Keratinocyte (primary cell): Measurements from ENCODE around the gene TAF4. TPM values are rescaled to one million over a fixed set of nuclear protein-coding genes. Genes with fewer than 3 reads are reported as not detected.

Source experiments
- DNase-seq: peaks from one replicate; pipeline ENCODE4 v3.0.0-alpha.2; 2011; ENCODE audit warnings: low read depth, missing footprints, low spot score
- FAIRE-seq: peaks from 2 replicates; lab custom pipeline; 2011; peaks lifted over from hg19 to GRCh38; lab: Jason Lieb, UNC
- H2AFZ ChIP-seq: 2 replicates; pipeline ENCODE4 v1.6.0; 2012; ENCODE audit warnings: low read length, control low read depth, inconsistent platforms; ENCODE audit not compliant: control insufficient read depth
- H3K27ac ChIP-seq: 2 replicates; pipeline ENCODE4 v1.5.1; 2011; ENCODE audit warnings: low read length; ENCODE audit not compliant: control insufficient read depth, insufficient read depth
- H3K27me3 ChIP-seq: 3 replicates; pipeline ENCODE4 v1.6.0; 2011; ENCODE audit warnings: low read length; ENCODE audit not compliant: control insufficient read depth, insufficient read depth; ENCODE audit errors: extremely low read depth
- H3K36me3 ChIP-seq, 2 experiments: 2 replicates in 1 of 2; 3 replicates in 1 of 2; pipeline ENCODE4 v1.5.1; 2011; ENCODE audit warnings: low read length in 2 of 2, mild to moderate bottlenecking in 1 of 2; ENCODE audit not compliant: control insufficient read depth in 2 of 2, insufficient read depth in 2 of 2; ENCODE audit errors: extremely low read depth in 1 of 2
- H3K4me1 ChIP-seq: 3 replicates; pipeline ENCODE4 v1.5.1; 2011; ENCODE audit warnings: low read length; ENCODE audit not compliant: control insufficient read depth, insufficient read depth; ENCODE audit errors: extremely low read depth
- H3K4me2 ChIP-seq: 3 replicates; pipeline ENCODE4 v1.6.0; 2011; ENCODE audit warnings: low read depth, low read length; ENCODE audit not compliant: control insufficient read depth, insufficient read depth; ENCODE audit errors: extremely low read depth
- H3K4me3 ChIP-seq, 3 experiments: fragments of 200-600 bp in 1 of 3; sonication (generic) in 1 of 3; 2 replicates in 2 of 3; 3 replicates in 1 of 3; pipeline ENCODE4 v1.5.1; 2011 to 2016; ENCODE audit warnings: low read length in 3 of 3, mild to moderate bottlenecking in 3 of 3, control low read depth in 2 of 3, inconsistent platforms in 1 of 3, low read depth in 1 of 3, mixed read lengths in 1 of 3, mixed run types in 1 of 3, moderate library complexity in 1 of 3; ENCODE audit not compliant: control insufficient read depth in 2 of 3, insufficient read depth in 2 of 3; ENCODE audit errors: extremely low read depth in 1 of 3
- H3K79me2 ChIP-seq: 2 replicates; pipeline ENCODE4 v1.6.0; 2012; ENCODE audit warnings: low read length; ENCODE audit not compliant: control insufficient read depth, insufficient read depth
- H3K9ac ChIP-seq: 3 replicates; pipeline ENCODE4 v1.6.0; 2011; ENCODE audit warnings: low read length; ENCODE audit not compliant: control insufficient read depth, insufficient read depth; ENCODE audit errors: extremely low read depth
- H3K9me1 ChIP-seq: 3 replicates; pipeline ENCODE4 v1.6.0; 2011; ENCODE audit warnings: low read length; ENCODE audit not compliant: control insufficient read depth, insufficient read depth; ENCODE audit errors: extremely low read depth
- H3K9me3 ChIP-seq: 2 replicates; pipeline ENCODE4 v1.5.1; 2012; ENCODE audit warnings: low read depth, low read length; ENCODE audit not compliant: control insufficient read depth
- H4K20me1 ChIP-seq: 3 replicates; pipeline ENCODE4 v1.6.0; 2011; ENCODE audit warnings: low read length; ENCODE audit not compliant: control insufficient read depth, insufficient read depth; ENCODE audit errors: extremely low read depth
- EZH2 ChIP-seq: IDR thresholded peaks from one replicate; pipeline ENCODE4 v1.6.1; 2012; ENCODE audit warnings: inconsistent platforms, mild to moderate bottlenecking, low read length, moderate library complexity
- dilution Hi-C: fragments of 300-500 bp; cut with MboI; formaldehyde crosslinking; loops from one replicate; pipeline ENCODE4 v1.7.0; 2020; ENCODE audit warnings: low sequenced_read_pairs; ENCODE audit not compliant: extremely low pct_ligation_motif_present
- polyA plus RNA-seq, 5 experiments: library from polyadenylated mRNA; depleted of rRNA in 3 of 5; stranded (reverse) in 3 of 5; stranded (forward) in 1 of 5; unstranded in 1 of 5; fragments of >200 nt; gene quantifications; 1 replicate in 1 of 5; 2 replicates in 3 of 5; 3 replicates in 1 of 5; pipeline versions ENCODE4 v1.2.1 to v1.2.3, GENCODE V29; 2011 to 2012; ENCODE audit warnings: missing spikeins in 2 of 5, low read depth in 1 of 5, low replicate concordance in 1 of 5
- TF ChIP-seq, protein P1 (sequence below), 3 experiments: IDR thresholded peaks in 1 of 3; conservative IDR thresholded peaks in 1 of 3; optimal IDR thresholded peaks in 1 of 3; 2 replicates in 2 of 3; 3 replicates in 1 of 3; pipeline versions ENCODE3 to v1.5.1; 2011; ENCODE audit warnings: low read length in 3 of 3, mild to moderate bottlenecking in 3 of 3, moderate library complexity in 2 of 3, control low read depth in 1 of 3, inconsistent platforms in 1 of 3; ENCODE audit not compliant: insufficient read depth in 2 of 3; ENCODE audit errors: extremely low read depth in 1 of 3

TAF4 gene
- polyA plus RNA-seq, 1 donor (not counting 4 experiments of a cell fraction or from before 2014, with no cell fraction given) = 3.3 TPM

DNA sequence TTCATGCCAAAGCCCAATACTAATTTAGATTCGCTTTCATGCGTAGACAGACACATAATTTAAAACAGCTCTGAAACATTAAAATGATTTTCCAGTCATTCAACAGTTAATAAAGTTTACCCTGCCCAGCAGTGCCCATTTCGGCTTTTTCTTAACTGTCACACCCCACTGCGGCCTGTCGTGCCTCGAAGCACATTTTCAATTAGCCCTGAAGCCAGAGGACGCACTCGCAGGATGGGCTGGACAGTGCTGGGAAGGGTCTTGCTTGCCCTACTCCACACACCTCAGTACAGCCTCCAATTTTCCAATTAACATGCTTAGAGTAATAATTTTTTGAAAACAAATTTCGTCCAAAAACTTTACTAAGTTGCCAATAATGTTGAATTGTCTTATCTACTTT is 35.3 kb downstream of the TAF4 start:
- peaks cover 67% of the 10 kb centered on the region for H3K79me2 ChIP-seq
- peaks cover 2% of the 10 kb centered on the region for H3K9me1 ChIP-seq
- DNase-seq (no peak), FAIRE-seq (no peak)
- TF ChIP-seq, protein P1, sequence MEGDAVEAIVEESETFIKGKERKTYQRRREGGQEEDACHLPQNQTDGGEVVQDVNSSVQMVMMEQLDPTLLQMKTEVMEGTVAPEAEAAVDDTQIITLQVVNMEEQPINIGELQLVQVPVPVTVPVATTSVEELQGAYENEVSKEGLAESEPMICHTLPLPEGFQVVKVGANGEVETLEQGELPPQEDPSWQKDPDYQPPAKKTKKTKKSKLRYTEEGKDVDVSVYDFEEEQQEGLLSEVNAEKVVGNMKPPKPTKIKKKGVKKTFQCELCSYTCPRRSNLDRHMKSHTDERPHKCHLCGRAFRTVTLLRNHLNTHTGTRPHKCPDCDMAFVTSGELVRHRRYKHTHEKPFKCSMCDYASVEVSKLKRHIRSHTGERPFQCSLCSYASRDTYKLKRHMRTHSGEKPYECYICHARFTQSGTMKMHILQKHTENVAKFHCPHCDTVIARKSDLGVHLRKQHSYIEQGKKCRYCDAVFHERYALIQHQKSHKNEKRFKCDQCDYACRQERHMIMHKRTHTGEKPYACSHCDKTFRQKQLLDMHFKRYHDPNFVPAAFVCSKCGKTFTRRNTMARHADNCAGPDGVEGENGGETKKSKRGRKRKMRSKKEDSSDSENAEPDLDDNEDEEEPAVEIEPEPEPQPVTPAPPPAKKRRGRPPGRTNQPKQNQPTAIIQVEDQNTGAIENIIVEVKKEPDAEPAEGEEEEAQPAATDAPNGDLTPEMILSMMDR (optimal IDR thresholded peaks at IDR 0.05 in 1 of 3, IDR thresholded peaks at IDR 0.05 in 1 of 3, conservative IDR thresholded peaks at IDR 0.05 in 1 of 3; ENCODE audit: extremely low read depth in 1 of 3, insufficient read depth in 2 of 3, low read length in 3 of 3) = no peak
- no peak for TF ChIP-seq EZH2
- H3K9ac ChIP-seq = no peak overlapping the region
- no peaks in the 10 kb centered on the region for H3K36me3 ChIP-seq
- no peaks in the 10 kb centered on the region for H3K27me3 ChIP-seq
- H4K20me1 ChIP-seq = peaks cover 15% of the 10 kb centered on the region
- dilution Hi-C loops = no loop called here
- H3K27ac ChIP-seq = no peak overlapping the region
- H3K9me3 ChIP-seq = no peaks in the 10 kb centered on the region
- H2AFZ ChIP-seq = no peak overlapping the region
- H3K4me2 ChIP-seq = peak overlapping the region; percentile 30
- H3K4me1 ChIP-seq = peaks cover 8% of the 10 kb centered on the region
- no peak overlapping the region for H3K4me3 ChIP-seq

- FAIRE-seq = no peak
- Histone ChIP-seq H2AFZ (no peak overlapping the region), H3K36me3 (no peaks in the 10 kb centered on the region), H3K27me3 (no peaks in the 10 kb centered on the region), H3K4me3 (no peak overlapping the region), H3K4me2 (no peak overlapping the region), H3K9me3 (no peaks in the 10 kb centered on the region), H3K9me1 (peaks cover 2% of the 10 kb centered on the region), H3K4me1 (peaks cover 8% of the 10 kb centered on the region), H3K27ac (no peak overlapping the region), H4K20me1 (peaks cover 15% of the 10 kb centered on the region), H3K9ac (no peak overlapping the region), H3K79me2 (peaks cover 65% of the 10 kb centered on the region)
- dilution Hi-C loops = no loop called here
- DNase-seq = no peak
- TF ChIP-seq, protein P1 (optimal IDR thresholded peaks at IDR 0.05 in 1 of 3, IDR thresholded peaks at IDR 0.05 in 1 of 3, conservative IDR thresholded peaks at IDR 0.05 in 1 of 3; ENCODE audit: extremely low read depth in 1 of 3, insufficient read depth in 2 of 3, low read length in 3 of 3) = no peak
- no peak for TF ChIP-seq EZH2
Observed at GRCh38 chr20:62029949-62030348, 35.7 kb downstream of the TAF4 start.
